Gastroesophageal sphincter (tissue), 4 donors: ENCODE measurements around the gene POMGNT2. TPM values are rescaled to one million over a fixed set of nuclear protein-coding genes. Genes with fewer than 3 reads are reported as not detected.
"Not testable (repeated sequence)": the region's sequence is repeated elsewhere in the genome, so short reads cannot be mapped to it uniquely, and the experiment has no call there.

Experiments
- ATAC-seq: fragments of 150-250 bp; one replicate; pipeline ENCODE4 v1.9.1; 2016; ENCODE audit warnings: mild to moderate bottlenecking, moderate library complexity
- H3K27ac ChIP-seq, 4 donors: fragments of 200-600 bp; sonication (generic) in 3 of 4; 1 replicate in 3 of 4; 2 replicates in 1 of 4; pipeline ENCODE4 v1.5.1; 2016 to 2019
- H3K27me3 ChIP-seq: fragments of 200-600 bp; sonication (generic); one replicate; pipeline ENCODE4 v1.5.1; 2019
- H3K36me3 ChIP-seq, 2 donors: fragments of 200-600 bp; sonication (generic); one replicate each; pipeline ENCODE4 v1.5.1; 2019; ENCODE audit warnings: control low read depth in 1 of 2
- H3K4me1 ChIP-seq, 3 donors: fragments of 200-600 bp; sonication (generic); 1 replicate in 2 of 3; 2 replicates in 1 of 3; pipeline ENCODE4 v1.5.1; 2016 to 2019; ENCODE audit warnings: control low read depth in 2 of 3
- H3K4me3 ChIP-seq, 2 donors: fragments of 200-600 bp; sonication (generic); one replicate each; pipeline ENCODE4 v1.5.1; 2019; ENCODE audit warnings: mild to moderate bottlenecking in 1 of 2, moderate library complexity in 1 of 2
- H3K9me3 ChIP-seq, 3 donors: fragments of 200-600 bp; sonication (generic); one replicate each; pipeline ENCODE4 v1.5.1; 2017 to 2019; ENCODE audit warnings: control low read depth in 2 of 3
- CTCF ChIP-seq, 4 experiments: fragments of 200-600 bp in 2 of 4; fragments of 450-650 bp in 2 of 4; sonication (generic) in 1 of 4; IDR thresholded peaks; one replicate each; pipeline ENCODE4 v1.5.1; 2017 to 2019; ENCODE audit warnings: antibody characterized with exemption in 4 of 4, mild to moderate bottlenecking in 2 of 4, moderate library complexity in 2 of 4
- EP300 ChIP-seq: sonication (generic); formaldehyde crosslinking; IDR thresholded peaks from one replicate; pipeline ENCODE4 v1.6.1; 2017; ENCODE audit warnings: antibody characterized with exemption, mild to moderate bottlenecking
- POLR2A ChIP-seq, 2 donors: fragments of 450-650 bp; IDR thresholded peaks; one replicate each; pipeline ENCODE4 v1.6.1; 2017; ENCODE audit warnings: antibody characterized with exemption in 2 of 2, mild to moderate bottlenecking in 2 of 2, moderate library complexity in 1 of 2
- POLR2AphosphoS5 ChIP-seq: sonication (generic); formaldehyde crosslinking; IDR thresholded peaks from one replicate; pipeline ENCODE4 v1.6.1; 2017; ENCODE audit warnings: antibody characterized with exemption
- WGBS, 2 donors: methylation state at CpG; one replicate each; pipeline ENCODE4 v1.1.5; 2018; ENCODE audit warnings: low coverage in 1 of 2; 5-methylcytosine and 5-hydroxymethylcytosine counted together
- total RNA-seq, 4 donors: library from RNA; depleted of rRNA; stranded (reverse); fragments of >200 nt; gene quantifications; one replicate each; pipeline ENCODE4 v1.1.0, GENCODE V29; 2016

The POMGNT2 gene
- total RNA-seq, 4 donors from 2014 or later, result 23.9 to 39.7 (median 34.9) TPM

- TF ChIP-seq POLR2AphosphoS5, result no peak
- TF ChIP-seq POLR2A (IDR thresholded peaks at IDR 0.05), result no peak
- TF ChIP-seq CTCF (IDR thresholded peaks at IDR 0.05), result no peak
- TF ChIP-seq EP300, result no peak
- Histone ChIP-seq H3K9me3 (no peaks in the 10 kb centered on the region), H3K4me1 (peaks cover 0 to 19% (median 0%) of the 10 kb centered on the region in 3 donors), H3K27ac (no peak overlapping the region), H3K27me3 (no peaks in the 10 kb centered on the region), H3K36me3 (no peaks in the 10 kb centered on the region), H3K4me3 (no peak overlapping the region)
- WGBS, 2 donors, result 85 to 90% methylated on average over 2 of the region's 4 CpGs
- ATAC-seq, result no peak
These were observed 33.5 kb downstream of the POMGNT2 start for GRCh38 chr3:43072361-43072760.

- Histone ChIP-seq H3K27ac (no peak overlapping the region), H3K36me3 (no peaks in the 10 kb centered on the region), H3K27me3 (no peaks in the 10 kb centered on the region), H3K9me3 (no peaks in the 10 kb centered on the region), H3K4me3 (no peak overlapping the region), H3K4me1 (peaks cover 0 to 17% (median 0%) of the 10 kb centered on the region in 3 donors)
- no peak for ATAC-seq
- WGBS, 2 donors, result 60 to 80% methylated on average over 2 to 3 of the region's 7 CpGs
- TF ChIP-seq CTCF (IDR thresholded peaks at IDR 0.05), result peak in 2 of 4 experiments; percentile 29 to 50
- TF ChIP-seq POLR2AphosphoS5, result no peak
- TF ChIP-seq EP300, result no peak
- TF ChIP-seq POLR2A (IDR thresholded peaks at IDR 0.05), result no peak
These were observed 34.5 kb downstream of the POMGNT2 start for GRCh38 chr3:43071313-43071893.

- not testable (repeated sequence) for H3K27ac ChIP-seq, H3K4me1 ChIP-seq, H3K9me3 ChIP-seq, ATAC-seq, H3K4me3 ChIP-seq, H3K36me3 ChIP-seq, H3K27me3 ChIP-seq
- 83 to 95% methylated on average over 4 of the region's 5 CpGs for WGBS, 2 donors
These were observed 35.2 kb downstream of the POMGNT2 start for GRCh38 chr3:43070670-43071069.

- TF ChIP-seq CTCF (IDR thresholded peaks at IDR 0.05) (no peak), POLR2AphosphoS5 (no peak)
- WGBS, 2 donors, result 60% methylated on average over 2 of the region's 5 CpGs; no CpG with 5 or more reads in 1 of the 2 donors
- Histone ChIP-seq H3K27ac (no peak overlapping the region), H3K4me1 (peaks cover 0 to 15% (median 0%) of the 10 kb centered on the region in 3 donors), H3K36me3 (peaks cover 0 to 25% of the 10 kb centered on the region in 2 donors), H3K4me3 (no peak overlapping the region), H3K9me3 (peaks cover 0 to 11% (median 0%) of the 10 kb centered on the region in 3 donors), H3K27me3 (no peaks in the 10 kb centered on the region)
- ATAC-seq, result no peak
These were observed 42.8 kb downstream of the POMGNT2 start for GRCh38 chr3:43063114-43063513.

GRCh38 chr3:43062564-43063040 is 43.3 kb downstream of the POMGNT2 start:
- Histone ChIP-seq H3K27ac (no peak overlapping the region), H3K27me3 (no peaks in the 10 kb centered on the region), H3K36me3 (peaks cover 0 to 25% of the 10 kb centered on the region in 2 donors), H3K9me3 (peaks cover 0 to 11% (median 0%) of the 10 kb centered on the region in 3 donors), H3K4me1 (peaks cover 0 to 20% (median 0%) of the 10 kb centered on the region in 3 donors), H3K4me3 (no peak overlapping the region)
- no peak for TF ChIP-seq EP300
- no peak for TF ChIP-seq POLR2AphosphoS5
- ATAC-seq, result peak; percentile 22
- WGBS, 2 donors, result 39% methylated on average over 2 of the region's 8 CpGs; no CpG with 5 or more reads in 1 of the 2 donors

- Histone ChIP-seq H3K4me1 (peaks cover 0 to 25% (median 0%) of the 10 kb centered on the region in 3 donors), H3K27ac (no peak overlapping the region), H3K27me3 (no peaks in the 10 kb centered on the region), H3K36me3 (peaks cover 0 to 25% of the 10 kb centered on the region in 2 donors), H3K9me3 (peaks cover 0 to 11% (median 0%) of the 10 kb centered on the region in 3 donors), H3K4me3 (no peak overlapping the region)
- 82 to 85% methylated on average over 4 to 5 of the region's 5 CpGs for WGBS, 2 donors
- TF ChIP-seq CTCF (IDR thresholded peaks at IDR 0.05) (no peak), EP300 (no peak), POLR2AphosphoS5 (no peak), POLR2A (IDR thresholded peaks at IDR 0.05) (no peak)
- ATAC-seq, result no peak
These were observed 43.8 kb downstream of the POMGNT2 start for GRCh38 chr3:43062040-43062563.
